Smooth muscle cell of the umbilical artery (primary cell): ENCODE measurements around the gene MUC2. TPM values are rescaled to one million over a fixed set of nuclear protein-coding genes. Genes with fewer than 3 reads are reported as not detected.

ENCODE experiments used
- total RNA-seq: library from RNA; depleted of rRNA; stranded (reverse); fragments of >200 nt; gene quantifications from 2 replicates; pipeline ENCODE4 v1.2.3, GENCODE V29; 2014

The MUC2 gene
- not detected in 2 replicates for total RNA-seq

GRCh38 chr11:1074244-1075221, at the start of gene MUC2:
MUC2 (plus strand) TSS chr11:1074874.

GRCh38 chr11:1036303-1036923, 38.3 kb upstream of the MUC2 start, which contains the start of gene MUC6:
MUC6 (minus strand) TSS chr11:1036718; CDS start chr11:1036655, 63 bp downstream.

Other genes with a start within 250 kb of the MUC2 start
- gene CRACR2B, start 247.0 kb upstream of the MUC2 start, total RNA-seq, result 0.30 and 1.2 TPM in 2 replicates
- 986 and 1,024 TPM in 2 replicates for gene CD151, start 241.9 kb upstream of the MUC2 start, total RNA-seq
- gene POLR2L, start 232.3 kb upstream of the MUC2 start, total RNA-seq, result 32.7 and 88.1 TPM in 2 replicates
- gene TSPAN4, start 232.0 kb upstream of the MUC2 start, total RNA-seq, result 178 and 183 TPM in 2 replicates
- 105 and 112 TPM in 2 replicates for gene CHID1, start 164.1 kb upstream of the MUC2 start, total RNA-seq
- gene AP2A2, start 149.0 kb upstream of the MUC2 start, total RNA-seq, result 28.8 and 46.0 TPM in 2 replicates
- gene MUC6, start 38.2 kb upstream of the MUC2 start, total RNA-seq, result not detected in 2 replicates
- not detected in 2 replicates for gene MUC5AC, start 83.1 kb downstream of the MUC2 start, total RNA-seq
- not detected in 2 replicates for gene MUC5B, start 148.2 kb downstream of the MUC2 start, total RNA-seq
- gene TOLLIP, start 234.8 kb downstream of the MUC2 start, total RNA-seq, result 29.4 and 38.8 TPM in 2 replicates